Stimulated activated CD8-positive, alpha-beta memory T cell treated with anti-CD3 and anti-CD28 coated beads, Interleukin-15, amount 100 ng/mL, for 48 hours (primary cell): ENCODE results near the gene RAPGEF1.
"Not testable (repeated sequence)": the region's sequence is repeated elsewhere in the genome, so short reads cannot be mapped to it uniquely, and the experiment has no call there.

Experiments used
- DNase-seq, 2 donors: peaks; one replicate each; pipeline ENCODE4 v3.0.0-alpha.2; 2020; ENCODE audit warnings: low read depth in 2 of 2

Gene RAPGEF1

DNA sequence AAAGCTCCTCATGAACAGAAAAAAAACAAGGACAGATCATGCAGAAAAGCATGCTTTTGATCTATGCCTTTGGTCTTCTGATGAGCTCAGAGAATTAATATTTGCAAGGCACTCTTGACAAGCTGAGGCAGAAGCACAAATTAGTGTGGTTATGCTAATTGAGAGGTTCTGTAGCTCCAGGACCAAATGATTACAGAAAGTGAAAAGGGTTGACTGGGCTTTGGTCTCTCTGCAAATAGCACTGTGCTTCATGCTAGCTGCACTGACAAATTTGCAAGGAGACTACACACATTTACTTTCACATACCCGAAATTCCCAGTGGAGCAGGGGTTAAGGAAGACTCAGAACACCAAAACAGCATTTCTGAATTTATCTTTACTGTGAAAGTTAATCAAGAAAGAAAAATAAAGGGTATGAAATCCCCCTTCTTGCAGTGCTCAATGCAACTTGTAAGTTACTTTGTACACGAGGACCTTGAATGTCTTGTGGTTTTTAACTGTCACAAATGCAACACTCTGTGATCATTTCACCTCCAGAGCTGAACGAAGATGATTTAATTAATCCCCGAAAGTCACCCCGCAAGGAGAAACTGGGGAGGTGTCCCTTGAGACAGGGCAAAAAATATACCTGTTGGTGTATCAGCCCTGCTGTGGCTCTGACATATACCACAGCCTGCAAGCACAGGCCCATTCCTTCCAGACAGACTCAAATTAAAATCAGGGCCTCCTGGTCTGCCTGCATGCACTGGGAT is 11.9 kb downstream of the RAPGEF1 start:
- no peak for DNase-seq

DNA sequence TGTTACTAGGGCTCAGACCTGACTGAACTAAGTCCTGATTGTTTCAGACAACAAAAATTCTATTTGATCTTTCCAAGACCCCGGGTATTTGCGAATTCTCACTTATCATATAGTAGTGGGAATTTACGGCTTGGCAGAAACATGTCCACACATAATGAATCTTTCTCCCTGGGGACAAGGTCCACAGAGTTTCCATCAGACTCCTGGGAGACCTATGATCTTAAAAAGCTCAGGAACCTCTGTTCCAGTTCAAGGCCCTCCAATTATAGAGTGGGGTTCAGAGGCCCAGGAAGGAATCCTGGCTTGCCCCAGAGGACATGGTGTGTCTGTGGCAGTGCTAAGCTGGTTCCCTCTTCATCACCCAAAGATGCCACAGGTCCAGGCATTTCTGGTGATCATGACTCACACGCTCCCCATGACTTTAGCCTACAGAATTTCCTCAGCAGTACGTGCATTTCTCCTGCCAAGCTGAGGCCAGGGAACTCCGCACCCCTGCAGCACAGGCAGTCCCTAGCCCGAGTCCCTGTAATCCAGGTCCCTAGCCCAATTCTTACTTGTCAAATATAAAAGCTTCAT is 12.6 kb downstream of the RAPGEF1 start:
- no peak for DNase-seq

- no peak for DNase-seq
These were observed 15.2 kb downstream of the RAPGEF1 start for GRCh38 chr9:131724683-131725082.

DNA sequence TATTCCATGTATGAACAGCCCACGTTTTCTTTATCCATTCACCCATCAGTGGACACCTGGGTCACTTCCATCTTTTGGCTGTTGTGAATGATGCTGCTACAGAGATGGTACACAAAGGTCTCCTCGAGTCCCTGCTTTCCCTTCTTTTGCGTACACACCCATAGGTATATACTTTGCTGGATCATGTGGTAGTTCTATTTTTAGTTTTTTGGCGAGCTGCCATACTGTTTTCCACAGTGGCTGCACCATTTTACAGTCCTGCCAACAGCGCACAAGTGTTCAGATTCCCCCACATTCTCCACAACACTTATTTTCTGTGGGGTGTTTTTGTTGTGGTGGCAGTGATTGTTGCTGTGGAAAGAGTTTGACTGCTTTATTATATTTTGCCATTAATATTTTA is 16.2 kb downstream of the RAPGEF1 start:
- DNase-seq: no peak

DNA sequence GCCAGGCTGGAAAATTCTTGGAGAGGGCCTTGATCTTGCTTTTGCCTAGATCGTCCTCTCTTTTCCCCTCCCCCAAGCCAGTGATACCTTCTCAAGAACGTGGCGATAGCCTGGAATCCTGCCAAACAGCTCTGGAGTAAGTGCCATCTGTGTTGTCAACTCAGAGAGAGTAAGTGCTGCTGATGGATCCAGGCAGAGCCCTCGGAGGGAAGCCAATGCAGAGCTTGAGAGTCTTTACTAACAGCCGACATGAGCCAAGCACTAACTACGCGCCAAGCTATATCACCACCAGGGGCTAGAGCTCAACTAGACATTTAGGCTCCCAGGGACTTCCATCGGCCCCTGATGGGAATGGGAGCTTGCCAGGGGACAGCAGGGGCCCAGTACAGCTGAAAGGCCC is 17.6 kb downstream of the RAPGEF1 start:
- no peak for DNase-seq

GRCh38 chr9:131721076-131721475 is 18.8 kb downstream of the RAPGEF1 start:
- no peak for DNase-seq

DNA sequence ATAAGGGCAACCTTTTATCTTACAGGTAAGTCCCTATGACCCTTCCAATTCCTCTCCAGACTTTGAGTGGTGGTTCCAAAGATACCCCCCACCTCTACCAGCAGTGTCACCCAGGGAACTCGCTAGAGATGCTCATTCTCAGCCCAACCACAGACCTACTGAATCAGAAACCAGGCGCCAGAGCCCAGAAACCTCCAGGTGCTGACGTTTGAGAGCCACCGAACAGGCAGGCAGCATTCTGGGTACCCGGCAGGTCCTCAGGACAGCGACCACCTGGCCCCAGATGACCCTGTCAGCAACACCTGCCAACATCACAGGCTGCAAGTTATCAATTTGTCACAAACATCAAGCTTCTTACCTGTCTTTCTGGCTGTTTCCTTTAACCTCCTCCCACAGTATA is 19.5 kb downstream of the RAPGEF1 start:
- DNase-seq: no peak

DNA sequence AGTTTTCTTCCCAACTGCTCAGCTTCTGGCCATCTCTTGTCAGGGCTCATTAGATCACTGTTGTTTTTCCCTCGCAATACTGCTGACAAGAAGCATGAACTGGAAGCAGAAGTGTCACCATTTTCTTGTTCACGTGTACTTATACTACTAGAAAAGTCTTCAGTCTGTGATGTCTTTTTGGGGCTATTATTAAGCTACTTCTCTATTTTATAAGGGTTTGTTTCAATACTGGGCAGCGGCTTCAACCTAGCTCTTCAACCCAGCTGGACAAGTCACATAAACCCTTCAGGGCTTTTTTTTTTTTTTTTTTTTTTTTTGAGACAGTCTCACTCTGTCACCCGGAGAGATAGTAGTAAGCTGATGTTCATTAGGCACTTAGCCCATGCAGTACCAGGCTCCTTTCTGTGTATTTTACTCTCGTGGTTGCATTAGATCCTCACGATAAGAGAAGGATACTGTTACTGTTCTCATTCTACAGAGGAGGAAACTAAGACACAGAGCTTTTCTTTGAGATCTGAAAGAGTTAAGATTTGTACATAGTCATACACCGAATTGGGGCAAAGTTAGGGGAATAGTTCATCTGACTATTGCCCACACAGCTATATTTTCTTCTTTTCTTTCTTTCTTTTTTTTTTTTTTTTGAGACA is 20.5 kb downstream of the RAPGEF1 start:
- no peak for DNase-seq

GRCh38 chr9:131717719-131718460 is 22.0 kb downstream of the RAPGEF1 start:
- no peak for DNase-seq

DNA sequence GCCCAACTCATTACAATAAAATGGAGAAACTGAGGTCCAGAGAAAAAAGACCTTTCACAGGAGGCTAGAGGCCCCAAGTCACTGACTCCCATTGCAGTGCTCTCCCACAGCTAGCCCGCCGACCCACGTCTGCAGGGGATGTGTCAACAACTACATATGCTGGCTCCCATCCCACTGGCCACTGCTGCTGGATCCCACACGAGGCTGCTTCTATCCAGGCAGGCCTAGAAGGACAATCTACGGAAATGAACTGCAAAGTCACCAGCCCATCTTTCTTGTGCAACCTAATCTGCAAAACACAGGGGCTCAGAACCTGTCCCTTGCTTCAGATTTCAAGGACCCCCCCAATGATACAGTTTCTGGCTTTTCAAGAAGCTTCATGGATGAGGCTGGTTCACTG is 24.0 kb downstream of the RAPGEF1 start:
- no peak for DNase-seq

DNA sequence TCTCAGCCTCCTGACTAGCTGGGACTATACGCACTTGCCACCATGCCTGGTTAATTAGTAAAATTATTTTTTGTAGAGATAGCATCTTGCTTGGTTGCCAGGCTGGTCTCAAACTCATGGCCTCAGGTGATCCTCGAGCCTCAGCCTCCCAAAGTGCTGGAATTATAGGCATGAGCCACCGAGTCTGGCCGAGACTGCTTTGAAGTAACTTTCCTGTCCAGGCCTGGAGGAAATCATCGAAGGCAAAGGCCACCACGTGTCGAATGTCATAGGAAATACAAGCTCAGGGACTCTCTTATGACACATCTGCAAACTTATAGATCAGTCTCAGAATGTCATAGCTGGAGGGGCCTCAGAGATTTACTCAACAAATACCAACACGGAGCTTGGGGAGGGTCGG is 25.1 kb downstream of the RAPGEF1 start:
- no peak for DNase-seq

GRCh38 chr9:131714161-131714646 is 25.7 kb downstream of the RAPGEF1 start:
- DNase-seq: no peak

GRCh38 chr9:131713016-131713415 is 26.9 kb downstream of the RAPGEF1 start:
- DNase-seq: no peak

DNA sequence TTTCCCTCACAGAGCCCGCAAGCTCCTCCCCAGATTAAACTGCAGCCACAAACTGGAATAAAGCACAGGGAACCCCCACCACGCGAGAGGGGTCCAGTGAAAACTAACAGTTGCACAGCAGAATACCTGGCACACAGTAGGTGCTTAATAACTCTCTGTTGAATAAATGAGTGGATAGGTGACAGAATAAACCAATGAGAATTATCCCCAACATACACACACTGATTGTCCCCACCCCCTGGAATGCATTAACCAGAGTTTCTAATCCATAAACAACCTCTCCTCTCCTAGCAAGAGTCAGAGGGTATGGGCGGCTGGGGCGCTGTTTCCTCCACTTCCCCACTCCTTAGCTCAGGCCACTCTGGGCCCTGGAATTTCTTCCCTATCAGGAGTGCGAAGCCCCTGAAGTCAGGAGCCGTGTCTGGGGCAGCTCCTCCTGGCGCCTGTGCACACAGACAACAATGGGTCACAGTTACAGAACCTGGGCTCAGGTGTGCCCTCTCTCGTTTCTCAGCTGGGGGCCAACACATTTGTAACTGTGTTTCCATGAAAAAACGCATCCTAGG is 27.6 kb downstream of the RAPGEF1 start:
- DNase-seq: no peak

DNA sequence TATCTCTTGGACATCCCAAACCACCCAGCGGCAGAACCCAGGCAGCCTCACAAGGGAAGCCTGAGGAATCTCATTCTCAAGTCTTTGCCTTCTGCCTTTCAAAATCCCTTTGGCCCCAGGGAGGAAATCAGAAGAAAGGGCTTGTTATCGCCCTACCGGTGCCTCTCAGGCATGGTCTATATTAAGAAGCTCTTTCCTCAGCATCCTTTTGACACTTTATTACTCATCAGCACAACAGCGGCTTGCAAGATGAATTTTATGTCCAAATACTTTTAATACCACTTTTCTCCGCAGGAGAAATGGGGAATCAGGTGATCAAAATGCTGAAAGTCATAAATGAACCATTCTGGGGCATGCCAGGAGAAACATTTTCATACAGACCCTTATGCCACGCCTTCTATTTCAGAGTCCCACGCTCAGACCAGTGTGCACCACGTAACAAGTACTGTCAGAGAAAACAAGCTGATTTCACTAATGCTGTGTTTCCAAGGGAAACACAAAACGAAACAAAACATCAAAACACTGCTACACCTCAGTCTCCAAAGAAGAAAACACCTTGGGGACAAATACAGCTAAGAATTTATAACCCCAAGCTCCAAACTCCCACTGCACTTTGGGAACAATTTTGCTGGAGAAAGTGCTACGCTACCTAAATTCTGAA is 30.0 kb downstream of the RAPGEF1 start:
- DNase-seq: no peak

DNA sequence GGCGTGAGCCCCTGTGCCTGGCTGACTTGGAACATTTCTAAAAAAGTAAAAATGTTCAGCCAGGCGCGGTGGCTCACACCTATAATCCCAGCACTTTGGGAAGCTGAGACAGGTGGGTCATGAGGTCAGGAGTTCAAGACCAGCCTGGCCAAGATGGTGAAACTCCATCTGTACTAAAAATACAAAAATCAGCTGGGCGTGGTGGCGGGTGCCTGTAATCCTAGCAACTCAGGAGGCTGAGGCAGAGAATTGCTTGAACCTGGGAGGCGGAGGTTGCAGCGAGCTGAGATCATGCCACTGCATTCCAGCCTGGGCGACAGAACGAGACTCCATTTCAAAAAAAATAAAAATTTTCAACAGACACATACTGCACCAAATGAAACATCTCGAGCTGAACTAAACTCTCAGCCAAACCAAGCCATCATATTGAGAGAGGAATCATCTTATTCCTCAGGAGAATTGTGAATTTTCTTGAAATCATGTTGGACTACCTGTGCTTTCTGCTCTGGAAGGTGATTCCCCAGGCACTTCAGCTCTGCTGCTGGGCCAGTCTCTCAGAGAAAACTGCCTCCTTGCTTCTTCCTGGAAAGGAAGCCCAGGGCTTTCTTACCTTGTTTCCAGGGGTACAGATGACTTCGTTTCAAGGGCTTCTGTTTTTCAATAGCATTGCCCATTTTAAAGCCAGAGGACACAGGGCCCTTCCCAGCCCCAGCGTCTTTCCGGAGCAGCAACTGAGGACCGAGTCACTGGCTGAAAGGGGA is 30.7 kb downstream of the RAPGEF1 start:
- DNase-seq: not testable (repeated sequence)

DNA sequence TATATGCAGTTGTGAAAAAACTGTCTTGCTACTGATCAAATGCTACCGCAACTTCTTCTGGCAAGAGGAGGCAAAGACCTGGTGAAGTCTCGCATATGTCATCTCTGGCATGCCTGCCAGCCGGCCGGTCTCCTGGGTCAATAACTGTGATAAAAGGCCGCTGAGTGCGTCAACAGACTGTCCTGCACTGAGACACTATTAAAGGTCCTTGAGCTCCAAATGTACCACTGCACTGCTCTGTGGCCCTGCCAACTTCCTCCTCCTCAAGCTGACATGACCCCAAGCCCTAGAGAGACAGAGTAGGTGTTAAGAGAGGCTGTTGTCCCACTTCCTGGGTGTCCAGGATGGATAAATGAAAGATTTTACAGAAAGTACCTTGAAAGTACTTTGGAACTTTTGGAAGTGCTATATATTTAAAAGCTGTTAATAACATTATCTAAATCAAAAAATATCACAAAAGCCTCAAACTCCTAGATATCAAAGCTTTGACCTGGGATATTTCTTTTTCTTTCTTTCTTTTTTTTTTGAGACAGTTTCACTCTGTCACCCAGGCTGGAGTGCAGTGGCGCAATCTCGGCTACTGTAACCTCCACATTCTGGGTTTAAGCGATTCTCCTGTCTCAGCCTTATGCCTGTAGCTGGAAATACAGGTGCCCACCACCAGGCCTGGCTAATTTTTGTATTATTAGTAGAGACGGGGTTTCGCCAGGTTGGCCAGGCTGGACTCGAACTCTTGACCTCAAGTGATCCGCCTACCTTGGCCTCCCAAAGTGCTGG is 31.5 kb downstream of the RAPGEF1 start:
- no peak for DNase-seq

DNA sequence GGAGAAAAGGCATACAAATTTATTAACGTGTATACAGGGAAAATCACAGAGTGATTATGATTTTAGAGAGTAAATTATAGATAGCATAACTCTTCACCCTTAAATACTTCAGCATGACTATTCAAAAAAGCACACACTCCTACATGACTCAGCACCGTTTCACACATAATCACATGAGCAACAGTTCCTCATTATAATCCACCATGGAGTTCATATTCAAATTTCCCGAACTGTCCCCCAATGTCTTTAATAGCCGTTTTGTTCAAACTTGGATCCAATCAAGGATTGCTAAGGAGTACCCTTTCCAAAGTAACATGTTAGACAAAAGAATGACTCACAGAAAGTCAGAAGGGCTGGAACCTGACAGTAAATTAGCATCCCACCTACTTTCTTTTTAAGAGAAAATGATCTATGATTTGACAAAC is 32.1 kb downstream of the RAPGEF1 start:
- no peak for DNase-seq

DNA sequence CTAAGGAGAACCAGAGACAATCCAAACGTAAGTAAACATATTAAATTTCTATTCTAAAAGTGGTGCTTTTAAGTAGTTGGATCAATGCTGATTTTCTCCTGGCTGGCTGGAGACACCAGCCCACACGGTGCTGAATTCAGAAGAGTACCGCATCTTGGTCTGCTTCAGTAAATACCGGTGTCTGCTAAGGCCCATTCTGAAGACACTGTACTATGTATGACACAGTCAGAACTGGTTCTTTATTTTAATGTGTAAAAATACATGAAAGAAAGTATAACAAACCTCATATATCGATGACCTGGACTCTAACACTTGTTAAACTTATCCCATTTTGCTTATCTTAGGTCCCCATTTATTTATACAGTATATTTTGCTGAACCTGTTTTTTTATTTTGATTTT is 32.8 kb downstream of the RAPGEF1 start:
- no peak for DNase-seq

DNA sequence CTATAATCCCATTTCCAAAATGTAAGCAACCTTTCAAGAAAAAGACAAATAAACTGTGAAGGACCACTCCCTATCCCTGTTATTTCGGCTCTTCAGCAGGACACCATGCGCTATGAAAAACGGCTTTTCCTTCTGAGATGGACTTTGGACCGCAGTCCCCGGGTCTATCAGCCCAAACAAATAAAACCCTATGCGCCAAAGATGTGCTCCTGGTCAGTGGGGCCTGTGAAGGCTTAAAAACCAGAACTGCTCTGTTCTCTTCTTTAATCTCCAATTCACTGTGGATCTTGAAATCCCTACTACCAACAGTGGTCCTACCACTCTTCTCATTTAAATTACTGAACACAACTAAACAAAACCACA is 33.3 kb downstream of the RAPGEF1 start:
- DNase-seq: no peak
